ENCODE results near the gene GABRB2. TPM values are rescaled to one million over a fixed set of nuclear protein-coding genes. Genes with fewer than 3 reads are reported as not detected.
"Not testable (repeated sequence)": the region's sequence is repeated elsewhere in the genome, so short reads cannot be mapped to it uniquely, and the experiment has no call there.

GABRB2 gene
- total and polyA plus RNA-seq, 5 experiments from 2014 or later: not detected

GRCh38 chr5:161274951-161275350, 271.6 kb downstream of the GABRB2 start:
- no peaks in the 10 kb centered on the region for H3K36me3 Mint-ChIP-seq
- H3K4me3 Mint-ChIP-seq: no peak overlapping the region
- H3K27me3 Mint-ChIP-seq: no peaks in the 10 kb centered on the region
- no peaks in the 10 kb centered on the region for H3K4me1 Mint-ChIP-seq
- POLR2A ChIA-PET: no interaction called here
- no peak for DNase-seq
- peaks cover 0 to 23% (median 3%) of the 10 kb centered on the region in 9 donors for H3K9me3 Mint-ChIP-seq
- no peak overlapping the region for H3K27ac Mint-ChIP-seq
- no peak for ATAC-seq

- POLR2A ChIA-PET: no interaction called here
- H3K27ac Mint-ChIP-seq: no peak overlapping the region
- H3K9me3 Mint-ChIP-seq: peaks cover 0 to 34% (median 3%) of the 10 kb centered on the region in 9 donors
- H3K27me3 Mint-ChIP-seq: no peaks in the 10 kb centered on the region
- no peaks in the 10 kb centered on the region for H3K4me1 Mint-ChIP-seq
- DNase-seq: no peak
- H3K4me3 Mint-ChIP-seq: no peak overlapping the region
- ATAC-seq: no peak
- H3K36me3 Mint-ChIP-seq: no peaks in the 10 kb centered on the region
These were observed 273.1 kb downstream of the GABRB2 start for GRCh38 chr5:161273410-161273809.

DNA sequence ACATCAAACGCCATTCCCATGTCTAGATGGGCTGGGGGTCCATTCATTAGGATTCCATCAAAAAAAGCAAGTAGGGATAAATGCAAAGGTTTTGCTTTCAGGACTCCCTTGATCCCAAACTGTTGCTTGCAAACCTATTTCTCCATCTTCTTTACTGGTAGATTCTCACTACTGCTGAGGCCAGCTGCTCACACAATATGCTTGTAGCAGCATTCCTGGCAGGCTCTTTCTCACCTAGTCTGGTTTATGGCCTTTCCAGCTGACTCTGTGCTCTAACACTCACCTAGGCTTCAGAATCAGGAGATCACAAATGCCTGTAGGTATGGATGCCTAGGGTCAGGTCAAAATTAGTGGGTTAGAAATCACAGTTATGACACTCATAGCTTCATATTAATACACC, 274.7 kb downstream of the GABRB2 start:
- POLR2A ChIA-PET: no interaction called here
- no peak for ATAC-seq
- no peaks in the 10 kb centered on the region for H3K27me3 Mint-ChIP-seq

DNA sequence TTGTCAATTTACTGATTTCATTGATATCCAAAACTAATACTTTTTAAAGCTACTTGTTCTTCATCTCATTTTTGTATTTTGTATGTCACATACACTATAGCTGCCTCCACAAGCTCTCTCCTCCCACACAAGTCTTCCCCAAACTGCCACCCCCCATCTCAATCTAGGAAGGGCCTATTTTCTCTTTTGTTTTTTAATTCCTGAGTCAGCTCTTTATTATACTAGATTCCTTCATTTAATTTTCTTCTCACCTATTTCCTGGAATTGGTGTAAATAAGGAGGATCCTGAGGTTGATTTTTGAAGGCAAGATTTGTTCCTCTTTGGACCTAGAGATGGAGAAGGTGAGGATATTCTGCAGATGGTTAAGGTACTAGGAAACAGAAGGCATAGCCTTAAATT, 277.4 kb downstream of the GABRB2 start:
- POLR2A ChIA-PET: no interaction called here
- Mint-ChIP-seq H3K4me3 (no peak overlapping the region), H3K4me1 (no peaks in the 10 kb centered on the region), H3K27ac (no peak overlapping the region), H3K36me3 (no peaks in the 10 kb centered on the region), H3K27me3 (no peaks in the 10 kb centered on the region), H3K9me3 (peaks cover 0 to 40% (median 10%) of the 10 kb centered on the region in 9 donors)
- ATAC-seq (no peak), DNase-seq (no peak)

More for the DNA sequence above, 274.7 kb downstream of the GABRB2 start:
- Mint-ChIP-seq H3K27ac (no peak overlapping the region), H3K4me1 (no peaks in the 10 kb centered on the region), H3K36me3 (no peaks in the 10 kb centered on the region), H3K9me3 (peaks cover 0 to 40% (median 3%) of the 10 kb centered on the region in 9 donors), H3K4me3 (no peak overlapping the region)
- no peak for DNase-seq

GRCh38 chr5:161266954-161267353, 279.6 kb downstream of the GABRB2 start:
- H3K4me1 Mint-ChIP-seq: no peaks in the 10 kb centered on the region
- H3K27ac Mint-ChIP-seq: no peak overlapping the region
- no peak overlapping the region for H3K4me3 Mint-ChIP-seq
- no peak for DNase-seq
- POLR2A ChIA-PET: no interaction called here
- ATAC-seq: no peak
- H3K27me3 Mint-ChIP-seq: no peaks in the 10 kb centered on the region
- no peaks in the 10 kb centered on the region for H3K36me3 Mint-ChIP-seq
- peaks cover 0 to 37% (median 7%) of the 10 kb centered on the region in 9 donors for H3K9me3 Mint-ChIP-seq

- H3K4me3 Mint-ChIP-seq: no peak overlapping the region
- H3K4me1 Mint-ChIP-seq: no peaks in the 10 kb centered on the region
- H3K36me3 Mint-ChIP-seq: no peaks in the 10 kb centered on the region
- POLR2A ChIA-PET: no interaction called here
- no peak for DNase-seq
- no peaks in the 10 kb centered on the region for H3K27me3 Mint-ChIP-seq
- no peak overlapping the region for H3K27ac Mint-ChIP-seq
- H3K9me3 Mint-ChIP-seq: peaks cover 0 to 17% (median 7%) of the 10 kb centered on the region in 9 donors
- ATAC-seq: no peak
These were observed 281.5 kb downstream of the GABRB2 start for GRCh38 chr5:161265006-161265405.

DNA sequence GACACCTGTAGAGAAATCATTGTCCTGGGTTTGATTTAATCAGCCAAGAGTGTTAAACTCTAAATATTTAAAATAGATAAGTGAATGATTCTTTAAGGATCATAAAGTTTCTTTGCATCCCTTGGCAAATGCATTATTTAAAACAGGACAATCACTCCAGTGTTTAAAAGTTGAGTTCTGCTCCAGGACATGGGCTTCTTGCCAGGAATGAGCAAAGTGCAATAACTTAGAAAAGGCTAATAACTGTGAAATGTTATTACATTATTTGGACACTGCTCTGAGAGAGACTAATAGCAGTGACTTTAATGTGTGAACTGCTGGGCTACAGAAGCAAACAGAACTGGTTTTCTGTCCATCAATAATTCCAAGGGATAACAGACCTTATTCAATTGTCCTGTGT, 283.3 kb downstream of the GABRB2 start:
- H3K9me3 Mint-ChIP-seq: peaks cover 0 to 10% (median 3%) of the 10 kb centered on the region in 9 donors
- H3K27me3 Mint-ChIP-seq: peaks cover 0 to 7% (median 0%) of the 10 kb centered on the region in 5 donors
- ATAC-seq (no peak), DNase-seq (no peak)
- H3K27ac Mint-ChIP-seq: no peak overlapping the region
- POLR2A ChIA-PET: no interaction called here
- no peaks in the 10 kb centered on the region for H3K4me1 Mint-ChIP-seq
- no peaks in the 10 kb centered on the region for H3K36me3 Mint-ChIP-seq
- no peak overlapping the region for H3K4me3 Mint-ChIP-seq

GRCh38 chr5:161261668-161262323, 284.7 kb downstream of the GABRB2 start:
- no peak overlapping the region for H3K27ac Mint-ChIP-seq
- ATAC-seq (no peak), DNase-seq (no peak)
- H3K36me3 Mint-ChIP-seq: no peaks in the 10 kb centered on the region
- POLR2A ChIA-PET: no interaction called here
- no peak overlapping the region for H3K4me3 Mint-ChIP-seq
- H3K4me1 Mint-ChIP-seq: no peaks in the 10 kb centered on the region
- peaks cover 0 to 10% (median 2%) of the 10 kb centered on the region in 9 donors for H3K9me3 Mint-ChIP-seq
- peaks cover 0 to 7% (median 0%) of the 10 kb centered on the region in 5 donors for H3K27me3 Mint-ChIP-seq

DNA sequence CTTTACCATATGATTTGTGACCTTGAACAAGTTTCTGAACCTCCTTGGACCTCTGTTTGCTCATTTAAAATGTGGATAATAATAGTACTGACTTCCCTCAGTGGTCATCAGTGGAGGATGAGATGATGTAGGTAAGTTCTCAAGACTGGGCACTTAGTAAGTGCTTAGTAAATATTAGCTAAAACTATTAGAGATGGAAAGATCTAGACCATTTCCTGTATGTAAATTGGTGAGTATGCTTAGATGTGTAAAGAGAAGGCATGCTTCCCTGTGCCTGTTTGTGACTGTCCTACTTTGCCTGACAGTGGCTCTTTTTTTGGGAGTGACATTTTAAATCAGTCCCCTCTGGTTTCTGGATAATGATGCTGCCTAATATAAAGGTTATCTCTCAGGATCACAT, 288.1 kb downstream of the GABRB2 start:
- no peak overlapping the region for H3K4me3 Mint-ChIP-seq
- peaks cover 0 to 7% (median 0%) of the 10 kb centered on the region in 5 donors for H3K27me3 Mint-ChIP-seq
- ATAC-seq: no peak
- H3K36me3 Mint-ChIP-seq: no peaks in the 10 kb centered on the region
- POLR2A ChIA-PET: no interaction called here
- H3K27ac Mint-ChIP-seq: no peak overlapping the region
- no peak for DNase-seq
- H3K9me3 Mint-ChIP-seq: peaks cover 0 to 10% (median 0%) of the 10 kb centered on the region in 9 donors
- no peaks in the 10 kb centered on the region for H3K4me1 Mint-ChIP-seq

GRCh38 chr5:161256957-161257356, 289.6 kb downstream of the GABRB2 start:
- Mint-ChIP-seq H3K9me3 (peaks cover 0 to 10% (median 0%) of the 10 kb centered on the region in 9 donors), H3K27ac (no peak overlapping the region), H3K27me3 (peaks cover 0 to 7% (median 0%) of the 10 kb centered on the region in 5 donors), H3K4me3 (no peak overlapping the region), H3K36me3 (no peaks in the 10 kb centered on the region), H3K4me1 (no peaks in the 10 kb centered on the region)
- no peak for ATAC-seq
- POLR2A ChIA-PET: no interaction called here
- DNase-seq: no peak

- H3K9me3 Mint-ChIP-seq, H3K36me3 Mint-ChIP-seq, POLR2A ChIA-PET, DNase-seq, ATAC-seq, H3K27ac Mint-ChIP-seq, H3K4me3 Mint-ChIP-seq, H3K4me1 Mint-ChIP-seq: not testable (repeated sequence)
- H3K27me3 Mint-ChIP-seq: peaks cover 0 to 10% (median 0%) of the 10 kb centered on the region in 5 donors
These were observed 293.6 kb downstream of the GABRB2 start for GRCh38 chr5:161252955-161253354.

GRCh38 chr5:161246749-161247148, 299.8 kb downstream of the GABRB2 start:
- H3K4me1 Mint-ChIP-seq: no peaks in the 10 kb centered on the region
- peaks cover 0 to 3% (median 0%) of the 10 kb centered on the region in 9 donors for H3K9me3 Mint-ChIP-seq
- DNase-seq: no peak
- H3K36me3 Mint-ChIP-seq: no peaks in the 10 kb centered on the region
- no peak overlapping the region for H3K4me3 Mint-ChIP-seq
- POLR2A ChIA-PET: no interaction called here
- no peak for ATAC-seq
- H3K27ac Mint-ChIP-seq: no peak overlapping the region
- H3K27me3 Mint-ChIP-seq: peaks cover 0 to 10% (median 0%) of the 10 kb centered on the region in 5 donors

DNA sequence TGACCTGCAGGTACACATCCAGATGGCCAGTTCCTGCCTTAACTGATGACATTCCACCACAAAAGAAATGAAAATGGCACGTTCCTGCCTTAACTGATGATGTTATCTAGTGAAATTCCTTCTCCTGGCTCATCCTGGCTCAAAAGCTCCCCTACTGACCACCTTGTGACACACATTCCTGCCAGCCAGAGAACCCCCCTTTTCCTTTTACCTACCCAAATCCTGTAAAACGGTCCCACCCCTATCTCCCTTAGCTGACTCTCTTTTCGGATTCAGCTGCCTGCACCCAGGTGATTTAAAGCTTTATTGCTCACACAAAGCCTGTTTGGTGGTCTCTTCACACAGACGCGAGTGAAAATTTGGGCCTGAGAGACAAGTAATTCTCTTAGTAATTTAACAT, 300.7 kb downstream of the GABRB2 start:
- H3K27ac Mint-ChIP-seq, ATAC-seq, H3K36me3 Mint-ChIP-seq, DNase-seq, H3K4me3 Mint-ChIP-seq, H3K4me1 Mint-ChIP-seq, POLR2A ChIA-PET: not testable (repeated sequence)
- Mint-ChIP-seq H3K27me3 (peaks cover 0 to 10% (median 0%) of the 10 kb centered on the region in 5 donors), H3K9me3 (peaks cover 0 to 12% (median 5%) of the 10 kb centered on the region in 9 donors)

All from naive thymus-derived CD8-positive, alpha-beta T cell (primary cell).